GM06990 (cell line): ENCODE results near the gene KDSR.
A peak's percentile ranks its signal among the peaks of the same experiment; 100 is the strongest.

Experiments
- DNase-seq: peaks from one replicate; pipeline ENCODE4 v3.0.0-alpha.2; 2011; ENCODE audit not compliant: insufficient read length; ENCODE audit errors: extremely low read depth
- H3K27me3 ChIP-seq: replicated peaks from 2 replicates; pipeline ENCODE4 v1.6.0; 2011; ENCODE audit warnings: low read length; ENCODE audit not compliant: control insufficient read depth, insufficient read depth
- H3K36me3 ChIP-seq: 2 replicates; pipeline ENCODE4 v1.5.1; 2011; ENCODE audit warnings: low read length; ENCODE audit not compliant: control insufficient read depth, insufficient read depth
- H3K4me3 ChIP-seq: replicated peaks from 2 replicates; pipeline ENCODE4 v1.5.1; 2011; ENCODE audit warnings: low read depth, mild to moderate bottlenecking, control low read depth, low read length
- CTCF ChIP-seq: IDR thresholded peaks from 2 replicates; pipeline ENCODE4 v1.5.1; 2011; ENCODE audit warnings: low read length, control low read depth, mild to moderate bottlenecking, inconsistent platforms; ENCODE audit not compliant: insufficient read depth, poor library complexity, severe bottlenecking

KDSR gene

GRCh38 chr18:63348508-63349136 lies 18.4 kb downstream of the KDSR start:
- H3K36me3 ChIP-seq: peaks cover 7% of the 10 kb centered on the region
- H3K27me3 ChIP-seq: no peaks in the 10 kb centered on the region
- TF ChIP-seq CTCF: no peak
- DNase-seq: peak; percentile 13
- no peak overlapping the region for H3K4me3 ChIP-seq

- no peak for TF ChIP-seq CTCF
Observed at GRCh38 chr18:63346480-63347183, 20.4 kb downstream of the KDSR start.

GRCh38 chr18:63346031-63346430 lies 21.0 kb downstream of the KDSR start:
- Histone ChIP-seq H3K4me3 (no peak overlapping the region), H3K27me3 (no peaks in the 10 kb centered on the region), H3K36me3 (peaks cover 3% of the 10 kb centered on the region)
- TF ChIP-seq CTCF: no peak
- no peak for DNase-seq

More at GRCh38 chr18:63346480-63347183, 20.4 kb downstream of the KDSR start:
- Histone ChIP-seq H3K36me3 (peaks cover 5% of the 10 kb centered on the region), H3K4me3 (no peak overlapping the region), H3K27me3 (no peaks in the 10 kb centered on the region)
- no peak for DNase-seq

GRCh38 chr18:63344918-63345317 lies 22.1 kb downstream of the KDSR start:
- Histone ChIP-seq H3K4me3 (no peak overlapping the region), H3K27me3 (no peaks in the 10 kb centered on the region), H3K36me3 (peaks cover 3% of the 10 kb centered on the region)
- DNase-seq: no peak
- no peak for TF ChIP-seq CTCF

GRCh38 chr18:63344263-63344662 lies 22.7 kb downstream of the KDSR start:
- H3K27me3 ChIP-seq: no peaks in the 10 kb centered on the region
- TF ChIP-seq CTCF: no peak
- peaks cover 2% of the 10 kb centered on the region; the same call in 1 of the 2 replicates for H3K36me3 ChIP-seq
- DNase-seq: no peak
- H3K4me3 ChIP-seq: no peak overlapping the region
